K562 (cell line): ENCODE data around the gene PEX7. TPM values are rescaled to one million over a fixed set of nuclear protein-coding genes. Genes with fewer than 3 reads are reported as not detected.

Experiments used
- ATAC-seq: fragments of 200-7000 bp; cut with Tn5 transposase; 3 replicates; pipeline ENCODE4 v1.9.1; 2020; ENCODE audit warnings: moderate library complexity
- BruUV-seq: library from RNA; stranded (reverse); fragments of 400-500 nt; replicated peaks from 2 replicates; lab custom pipeline; 2021; lab: Mats Ljungman, UMichigan
- CTCF ChIA-PET: fragments of 300-600 bp; formaldehyde crosslinking; extraction: SDS; loops from one replicate; lab custom pipeline; 2021; ENCODE audit warnings: low intra/inter-chr PET ratio; lab: Yijun Ruan, JAX
- POLR2A ChIA-PET: fragments of 300-600, 350-650 bp; sonication (Branson Sonifier 250); formaldehyde crosslinking; extraction: SDS; loops from one replicate; lab custom pipeline; 2021; ENCODE audit warnings: antibody characterized with exemption, inconsistent platforms; lab: Yijun Ruan, JAX
- DNase-seq, 4 experiments: peaks; one replicate each; pipeline versions ENCODE4 v3.0.0 to v3.0.0-alpha.2; 2011 to 2018; ENCODE audit warnings: low spot score in 3 of 4, mixed read lengths in 3 of 4; ENCODE audit errors: extremely low read depth in 1 of 4
- FAIRE-seq: peaks from 2 replicates; lab custom pipeline; 2011; peaks lifted over from hg19 to GRCh38; lab: Jason Lieb, UNC
- H2AFZ ChIP-seq: 2 replicates; pipeline ENCODE4 v1.6.0; 2011; ENCODE audit warnings: low read depth, low read length, control low read depth, inconsistent platforms
- H3K27ac ChIP-seq: fragments of 200-600 bp; 3 replicates; pipeline ENCODE4 v1.8.0; 2011; ENCODE audit warnings: low read depth, mild to moderate bottlenecking, control low read depth, inconsistent platforms, low read length, moderate library complexity, mixed read lengths; ENCODE audit errors: extremely low read depth
- H3K27me3 ChIP-seq, 2 experiments: fragments of 300-600 bp in 1 of 2; 2 replicates in 1 of 2; 3 replicates in 1 of 2; pipeline versions ENCODE4 v1.6.0 to v1.8.0; 2011; ENCODE audit warnings: inconsistent platforms in 2 of 2, low read length in 2 of 2, mild to moderate bottlenecking in 1 of 2, mixed read lengths in 1 of 2, moderate library complexity in 1 of 2; ENCODE audit not compliant: control insufficient read depth in 2 of 2, insufficient read depth in 2 of 2
- H3K36me3 ChIP-seq: fragments of 300-600 bp; 3 replicates; pipeline ENCODE4 v1.8.0; 2011; ENCODE audit warnings: mild to moderate bottlenecking, low read length, inconsistent platforms; ENCODE audit not compliant: control insufficient read depth, insufficient read depth
- H3K4me1 ChIP-seq, 2 experiments: fragments of 200-600 bp in 1 of 2; replicated peaks in 1 of 2; 2 replicates in 1 of 2; 3 replicates in 1 of 2; pipeline versions ENCODE4 v1.5.1 to v1.8.0; 2011; ENCODE audit warnings: inconsistent platforms in 2 of 2, low read length in 2 of 2, mild to moderate bottlenecking in 1 of 2, mixed read lengths in 1 of 2, moderate library complexity in 1 of 2; ENCODE audit not compliant: control insufficient read depth in 2 of 2, insufficient read depth in 2 of 2
- H3K4me2 ChIP-seq: 2 replicates; pipeline ENCODE4 v1.6.1; 2011; ENCODE audit warnings: low read length, control low read depth, inconsistent platforms, mixed read lengths; ENCODE audit not compliant: insufficient read depth
- H3K4me3 ChIP-seq: fragments of 200-600 bp; sonication (generic), shearing (Covaris generic); 2 replicates; pipeline ENCODE4 v1.5.1; 2016; ENCODE audit warnings: control low read depth, inconsistent platforms
- H3K79me2 ChIP-seq: fragments of 200-600 bp; 3 replicates; pipeline ENCODE4 v1.8.0; 2011; ENCODE audit warnings: low read length, inconsistent platforms; ENCODE audit not compliant: control insufficient read depth, insufficient read depth
- H3K9ac ChIP-seq, 2 experiments: 2 replicates each; pipeline versions ENCODE4 v1.6.0 to v1.6.1; 2011; ENCODE audit warnings: low read depth in 2 of 2, low read length in 2 of 2, control low read depth in 1 of 2, inconsistent platforms in 1 of 2, mild to moderate bottlenecking in 1 of 2, mixed read lengths in 1 of 2; ENCODE audit not compliant: insufficient read depth in 1 of 2
- H3K9me1 ChIP-seq: one replicate; pipeline ENCODE4 v1.6.0; 2011; ENCODE audit warnings: inconsistent platforms, mild to moderate bottlenecking, low read length, moderate library complexity; ENCODE audit not compliant: control insufficient read depth, insufficient read depth
- H3K9me3 ChIP-seq: replicated peaks from 2 replicates; pipeline ENCODE4 v1.5.1; 2011; ENCODE audit warnings: low read depth, low read length, inconsistent platforms; ENCODE audit not compliant: control insufficient read depth, insufficient read depth
- H4K20me1 ChIP-seq: replicated peaks from 2 replicates; pipeline ENCODE4 v1.6.1; 2011; ENCODE audit warnings: low read length, inconsistent platforms, mixed read lengths; ENCODE audit not compliant: control insufficient read depth, insufficient read depth
- DIDO1 ChIP-seq: fragments of 450-650 bp; IDR thresholded peaks from 2 replicates; pipeline ENCODE4 v1.6.1; 2016; ENCODE audit warnings: low read depth, missing biosample characterization, missing genetic modification characterization
- FOXK1 ChIP-seq: sonication (generic); formaldehyde crosslinking; IDR thresholded peaks from 2 replicates; pipeline ENCODE4 v1.8.0; 2022; ENCODE audit warnings: missing genetic modification reagents, mild to moderate bottlenecking, borderline replicate concordance
- FOXK2 ChIP-seq, 2 experiments: fragments of 450-650 bp; IDR thresholded peaks in 1 of 2; conservative IDR thresholded peaks in 1 of 2; 2 replicates each; pipeline ENCODE4 v1.6.1; 2016; ENCODE audit warnings: low read depth in 2 of 2, mild to moderate bottlenecking in 1 of 2
- HDAC8 ChIP-seq: fragments of 450-650 bp; IDR thresholded peaks from 2 replicates; pipeline ENCODE4 v1.6.1; 2016; ENCODE audit warnings: mild to moderate bottlenecking, missing genetic modification characterization, moderate library complexity, missing compliant biosample characterization
- MEIS2 ChIP-seq: fragments of 450-650 bp; IDR thresholded peaks from 2 replicates; pipeline ENCODE4 v1.6.1; 2014; ENCODE audit warnings: mild to moderate bottlenecking; ENCODE audit not compliant: partially characterized antibody
- MTA2 ChIP-seq: fragments of 450-650 bp; IDR thresholded peaks from 2 replicates; pipeline ENCODE4 v1.6.1; 2016; ENCODE audit warnings: low read depth
- NFE2L1 ChIP-seq: fragments of 450-650 bp; IDR thresholded peaks from 2 replicates; pipeline ENCODE4 v1.6.1; 2016; ENCODE audit warnings: missing genetic modification characterization, low read depth, mild to moderate bottlenecking, missing compliant biosample characterization, moderate library complexity, borderline replicate concordance
- NR2F6 ChIP-seq: fragments of 450-650 bp; formaldehyde crosslinking; IDR thresholded peaks from 2 replicates; pipeline ENCODE4 v1.4.0; 2020; ENCODE audit warnings: mild to moderate bottlenecking
- RAD51 ChIP-seq: fragments of 450-650 bp; IDR thresholded peaks from 2 replicates; pipeline ENCODE4 v1.7.1; 2016; ENCODE audit warnings: low read depth, mild to moderate bottlenecking, borderline replicate concordance
- SMARCB1 ChIP-seq: IDR thresholded peaks from 2 replicates; pipeline ENCODE4 v1.6.1; 2011; ENCODE audit warnings: improper control_type of control experiment, low read depth; ENCODE audit not compliant: insufficient read length
- SMARCE1 ChIP-seq: fragments of 450-650 bp; IDR thresholded peaks from 2 replicates; pipeline ENCODE4 v1.7.1; 2016; ENCODE audit warnings: mild to moderate bottlenecking
- ZC3H11A ChIP-seq: IDR thresholded peaks from 2 replicates; pipeline ENCODE4 v1.6.1; 2012; ENCODE audit warnings: low read depth, low read length, improper control_type of control experiment
- ZNF239 ChIP-seq: fragments of 250-450 bp; sonication (Bioruptor Pico); IDR thresholded peaks from 2 replicates; pipeline ENCODE4 v1.4.0; 2020; ENCODE audit warnings: mild to moderate bottlenecking
- ZNF3 ChIP-seq: fragments of 250-450 bp; sonication (Bioruptor Pico); IDR thresholded peaks from 2 replicates; pipeline ENCODE4 v1.5.0; 2021; ENCODE audit warnings: mild to moderate bottlenecking, moderate library complexity
- ZNF354B ChIP-seq: fragments of 250-450 bp; sonication (Bioruptor Pico); IDR thresholded peaks from 2 replicates; pipeline ENCODE4 v1.4.0; 2020
- ZNF444 ChIP-seq: fragments of 250-450 bp; sonication (Bioruptor Pico); IDR thresholded peaks from 2 replicates; pipeline ENCODE4 v1.4.0; 2020; ENCODE audit warnings: mild to moderate bottlenecking, moderate library complexity
- WGBS: fragments of 100-300 bp; shearing (Covaris generic); methylation state at CpG from one replicate; pipeline ENCODE4 v1.1.6; 2016; ENCODE audit warnings: low coverage, mixed read lengths; ENCODE audit not compliant: insufficient coverage; ENCODE audit errors: missing lambda C conversion rate; 5-methylcytosine and 5-hydroxymethylcytosine counted together
- in situ Hi-C: fragments of 300-500 bp; cut with MboI; formaldehyde crosslinking; loops from 4 replicates; pipeline ENCODE4 v1.15.0; 2018; ENCODE audit warnings: inconsistent platforms, mixed read lengths
- intact Hi-C: fragments of 100-400 bp; cut with micrococcal nuclease; formaldehyde crosslinking; loops from 2 replicates; pipeline ENCODE4 v1.14.2; 2022
- polyA plus RNA-seq, 8 experiments: library from polyadenylated mRNA; depleted of rRNA in 4 of 8; stranded (reverse) in 5 of 8; unstranded in 3 of 8; fragments of >200 nt; fragmentation: Nextera tagmentation in 2 of 8; fragmentation: Illumina TruSeq in 1 of 8; extraction: Ambion mirVana in 2 of 8; extraction: Trizol in 1 of 8; gene quantifications; 2 replicates each; pipeline versions ENCODE4 v1.2.1 to v1.2.3, GENCODE V29; 2011 to 2014; ENCODE audit warnings: inconsistent platforms in 1 of 8, missing spikeins in 1 of 8
- total RNA-seq, 7 experiments: library from RNA; depleted of rRNA in 6 of 7; stranded (reverse); fragments of >200 nt in 6 of 7; fragmentation: Illumina TruSeq in 2 of 7; extraction: Trizol in 2 of 7; gene quantifications; 2 replicates each; pipeline versions ENCODE4 v1.2.1 to v1.2.3, GENCODE V29; 2011 to 2021; ENCODE audit warnings: low replicate concordance in 1 of 7
- TF ChIP-seq, protein P1 (sequence below): fragments of 250-450 bp; sonication (Bioruptor Pico); IDR thresholded peaks from 2 replicates; pipeline ENCODE4 v1.5.0; 2022; ENCODE audit warnings: mild to moderate bottlenecking
- TF ChIP-seq, protein P2 (sequence below): sonication (generic); formaldehyde crosslinking; IDR thresholded peaks from 2 replicates; pipeline ENCODE4 v1.8.1; 2023; ENCODE audit warnings: mild to moderate bottlenecking, missing genetic modification reagents, moderate library complexity

Gene PEX7
- total and polyA plus RNA-seq, 9 of the 15 experiments (the other 6 are each of a cell fraction or from before 2014, with no cell fraction given), result 1.6 to 12.9 (median 9.1) TPM

DNA sequence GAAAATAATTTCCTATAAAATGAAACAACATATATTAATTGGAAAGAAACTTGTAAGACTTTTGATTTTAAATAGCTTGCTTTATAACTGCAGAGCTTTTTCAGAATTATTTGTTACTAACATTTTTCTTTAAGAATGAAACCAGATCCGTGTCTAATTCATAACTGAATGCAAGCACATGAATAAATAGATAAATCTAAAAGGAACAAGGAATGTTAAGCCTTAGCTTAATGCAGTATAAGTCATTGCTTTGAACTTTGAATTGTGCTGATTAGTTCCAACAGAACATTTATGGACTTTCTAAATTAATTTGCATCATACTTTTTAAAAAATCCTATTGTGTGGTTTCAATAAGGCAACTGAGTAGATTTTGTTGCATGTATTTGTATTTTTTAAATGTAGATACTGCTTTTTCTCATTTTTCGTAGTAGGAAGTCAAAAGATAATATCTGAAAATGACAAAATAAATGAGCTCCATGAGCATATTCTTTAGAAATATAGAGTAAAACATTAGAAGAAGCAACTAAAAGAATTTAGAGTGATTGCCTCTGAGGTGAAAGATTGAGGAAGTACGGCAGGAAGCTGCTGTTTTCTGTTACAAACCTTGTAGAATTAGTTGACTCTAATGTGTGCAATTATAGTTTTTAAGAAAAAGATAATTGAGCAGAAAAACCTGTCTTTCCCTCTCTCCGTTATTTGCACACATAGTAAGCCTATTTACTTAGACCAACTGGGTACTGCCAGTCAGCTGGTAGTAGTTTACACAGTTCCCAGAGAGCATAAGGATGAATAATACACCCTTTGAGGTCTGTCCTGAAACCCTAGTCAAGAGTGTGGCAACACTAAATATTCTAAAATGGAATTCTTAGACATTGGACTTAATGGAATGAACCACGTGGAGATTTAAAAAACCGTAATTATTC is 67.1 kb downstream of the PEX7 start (continued):
- no peak for TF ChIP-seq SMARCE1

DNA sequence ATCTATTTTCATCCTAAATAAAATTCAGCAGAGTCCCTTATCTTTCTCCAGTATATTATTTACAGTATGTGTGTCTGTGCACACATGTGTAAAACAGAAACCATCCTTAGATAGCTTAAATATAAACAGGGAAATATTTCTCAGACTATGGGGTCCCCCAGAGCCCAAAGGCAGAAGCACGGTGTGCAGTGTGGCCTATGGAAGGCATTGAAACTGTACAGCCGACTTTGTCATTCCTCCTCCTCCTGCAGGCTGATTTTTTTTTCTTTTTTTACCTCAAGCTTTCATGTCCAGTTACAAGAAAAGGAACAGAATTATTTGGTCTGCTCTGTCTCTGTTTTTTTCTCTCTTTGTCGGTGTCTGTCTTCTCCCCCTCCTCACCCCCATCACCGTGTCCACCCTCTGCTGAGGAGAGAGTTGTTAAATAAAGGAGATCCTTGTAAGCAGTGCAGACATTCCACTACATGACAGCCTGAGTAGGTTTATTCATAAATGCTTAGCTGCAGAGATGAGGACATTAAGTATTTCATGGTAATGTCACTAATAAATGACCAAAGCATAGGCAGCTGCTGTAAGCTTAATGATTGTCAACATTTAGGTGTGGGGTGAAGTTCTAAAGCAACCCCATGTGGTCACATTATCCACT is 67.9 kb downstream of the PEX7 start:
- CTCF ChIA-PET, result no interaction called here
- no peak overlapping the region for H3K9ac ChIP-seq
- 38% methylated on average over 4 of the region's 4 CpGs for WGBS
- TF ChIP-seq FOXK1 (CRISPR knock-in tag) (no peak), RAD51 (no peak), SMARCB1 (no peak), ZNF3 (CRISPR knock-in tag) (no peak), NFE2L1 (tag) (no peak), ZNF239 (CRISPR knock-in tag) (no peak), MEIS2 (no peak), DIDO1 (no peak), NR2F6 (CRISPR knock-in tag) (no peak), MTA2 (no peak), HDAC8 (no peak), ZNF444 (CRISPR knock-in tag) (no peak), ZNF354B (no peak), ZC3H11A (no peak), FOXK2 (conservative IDR thresholded peaks at IDR 0.05 in 1 of 2, IDR thresholded peaks at IDR 0.05 in 1 of 2; ENCODE audit: low read depth in 2 of 2) (no peak)
- TF ChIP-seq, protein P1, sequence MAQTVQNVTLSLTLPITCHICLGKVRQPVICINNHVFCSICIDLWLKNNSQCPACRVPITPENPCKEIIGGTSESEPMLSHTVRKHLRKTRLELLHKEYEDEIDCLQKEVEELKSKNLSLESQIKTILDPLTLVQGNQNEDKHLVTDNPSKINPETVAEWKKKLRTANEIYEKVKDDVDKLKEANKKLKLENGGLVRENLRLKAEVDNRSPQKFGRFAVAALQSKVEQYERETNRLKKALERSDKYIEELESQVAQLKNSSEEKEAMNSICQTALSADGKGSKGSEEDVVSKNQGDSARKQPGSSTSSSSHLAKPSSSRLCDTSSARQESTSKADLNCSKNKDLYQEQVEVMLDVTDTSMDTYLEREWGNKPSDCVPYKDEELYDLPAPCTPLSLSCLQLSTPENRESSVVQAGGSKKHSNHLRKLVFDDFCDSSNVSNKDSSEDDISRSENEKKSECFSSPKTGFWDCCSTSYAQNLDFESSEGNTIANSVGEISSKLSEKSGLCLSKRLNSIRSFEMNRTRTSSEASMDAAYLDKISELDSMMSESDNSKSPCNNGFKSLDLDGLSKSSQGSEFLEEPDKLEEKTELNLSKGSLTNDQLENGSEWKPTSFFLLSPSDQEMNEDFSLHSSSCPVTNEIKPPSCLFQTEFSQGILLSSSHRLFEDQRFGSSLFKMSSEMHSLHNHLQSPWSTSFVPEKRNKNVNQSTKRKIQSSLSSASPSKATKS (CRISPR knock-in tag), result no peak
- TF ChIP-seq, protein P2, sequence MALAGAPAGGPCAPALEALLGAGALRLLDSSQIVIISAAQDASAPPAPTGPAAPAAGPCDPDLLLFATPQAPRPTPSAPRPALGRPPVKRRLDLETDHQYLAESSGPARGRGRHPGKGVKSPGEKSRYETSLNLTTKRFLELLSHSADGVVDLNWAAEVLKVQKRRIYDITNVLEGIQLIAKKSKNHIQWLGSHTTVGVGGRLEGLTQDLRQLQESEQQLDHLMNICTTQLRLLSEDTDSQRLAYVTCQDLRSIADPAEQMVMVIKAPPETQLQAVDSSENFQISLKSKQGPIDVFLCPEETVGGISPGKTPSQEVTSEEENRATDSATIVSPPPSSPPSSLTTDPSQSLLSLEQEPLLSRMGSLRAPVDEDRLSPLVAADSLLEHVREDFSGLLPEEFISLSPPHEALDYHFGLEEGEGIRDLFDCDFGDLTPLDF, result no peak

More for the DNA sequence above, 67.9 kb downstream of the PEX7 start:
- Histone ChIP-seq H3K9me3 (no peaks in the 10 kb centered on the region), H3K4me2 (no peak overlapping the region), H3K4me1 (peaks cover 0 to 8% of the 10 kb centered on the region in 2 experiments; a peak in 2 of 5 replicates), H3K9me1 (no peaks in the 10 kb centered on the region), H3K36me3 (no peaks in the 10 kb centered on the region), H3K27me3 (no peaks in the 10 kb centered on the region), H3K4me3 (no peak overlapping the region), H4K20me1 (no peaks in the 10 kb centered on the region), H3K27ac (no peak overlapping the region), H3K79me2 (no peaks in the 10 kb centered on the region), H2AFZ (no peak overlapping the region)
- FAIRE-seq (no peak), ATAC-seq (peak; percentile 53), DNase-seq (no peak)
- intact Hi-C loops, result no loop called here
- POLR2A ChIA-PET, result no interaction called here
- in situ Hi-C loops, result no loop called here
- no TSS peak for BruUV-seq
